Raji (cell line): Measurements from ENCODE around the gene SVEP1.

Source experiments
- POLR2A ChIP-seq: IDR thresholded peaks from 2 replicates; pipeline ENCODE4 v1.6.1; 2011; ENCODE audit warnings: low read depth, low read length, control low read depth; ENCODE audit not compliant: insufficient read depth

SVEP1 gene

DNA sequence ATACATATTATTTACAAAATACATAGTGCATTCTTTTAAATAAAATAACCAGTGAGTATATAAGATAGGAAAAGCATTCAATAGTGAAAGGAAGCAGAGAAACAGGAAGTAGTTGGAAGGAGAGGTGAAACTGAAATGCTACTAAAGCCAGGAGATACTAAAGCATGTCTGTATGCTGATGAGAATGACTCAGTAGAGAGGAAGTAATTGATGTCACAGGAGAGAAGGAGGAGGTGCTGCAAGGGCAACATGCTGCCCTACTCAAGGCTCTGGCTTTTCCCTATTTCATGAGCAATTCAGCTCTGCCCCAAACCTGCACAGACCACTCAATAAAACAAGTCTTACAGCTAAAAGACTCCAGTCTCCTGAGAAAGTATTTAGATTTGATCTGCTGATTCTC is 133.4 kb downstream of the SVEP1 start:
- TF ChIP-seq POLR2A, result no peak

DNA sequence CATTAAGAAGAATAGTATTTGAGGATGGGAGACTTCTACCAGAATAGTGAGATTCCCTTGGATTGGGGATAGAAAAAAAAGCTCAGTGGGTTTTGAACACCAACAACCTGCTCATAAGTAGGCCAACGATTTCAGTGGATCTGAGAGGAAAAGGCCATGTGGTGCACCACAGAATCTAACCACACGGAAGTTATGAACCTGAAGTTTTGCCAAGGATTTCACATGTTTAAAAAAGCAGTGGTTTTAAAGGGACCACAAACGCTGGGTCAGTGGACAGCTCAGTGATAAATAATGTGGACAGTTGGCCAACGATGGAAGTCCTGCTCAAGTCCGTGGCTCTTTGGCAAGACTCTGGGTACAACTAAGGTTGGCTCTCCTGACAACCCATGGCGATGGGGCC is 134.6 kb downstream of the SVEP1 start:
- TF ChIP-seq POLR2A, result no peak

DNA sequence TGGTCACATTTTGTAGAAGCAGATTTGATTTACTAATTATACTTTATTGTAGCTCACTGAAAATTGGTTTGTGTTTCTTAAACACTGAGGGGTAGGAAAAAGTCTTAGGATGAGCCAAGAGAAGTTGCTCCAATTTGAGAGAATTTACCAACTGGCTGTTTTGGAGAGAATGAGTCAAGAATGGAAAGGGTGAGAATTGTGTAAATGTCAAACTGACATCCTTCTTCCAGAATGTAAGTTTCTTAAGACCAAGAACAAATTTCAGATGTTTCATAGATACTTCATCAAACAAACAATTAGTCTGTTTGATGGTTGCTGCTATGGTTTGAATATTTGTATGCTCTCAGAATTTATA is 135.7 kb downstream of the SVEP1 start:
- TF ChIP-seq POLR2A, result no peak

DNA sequence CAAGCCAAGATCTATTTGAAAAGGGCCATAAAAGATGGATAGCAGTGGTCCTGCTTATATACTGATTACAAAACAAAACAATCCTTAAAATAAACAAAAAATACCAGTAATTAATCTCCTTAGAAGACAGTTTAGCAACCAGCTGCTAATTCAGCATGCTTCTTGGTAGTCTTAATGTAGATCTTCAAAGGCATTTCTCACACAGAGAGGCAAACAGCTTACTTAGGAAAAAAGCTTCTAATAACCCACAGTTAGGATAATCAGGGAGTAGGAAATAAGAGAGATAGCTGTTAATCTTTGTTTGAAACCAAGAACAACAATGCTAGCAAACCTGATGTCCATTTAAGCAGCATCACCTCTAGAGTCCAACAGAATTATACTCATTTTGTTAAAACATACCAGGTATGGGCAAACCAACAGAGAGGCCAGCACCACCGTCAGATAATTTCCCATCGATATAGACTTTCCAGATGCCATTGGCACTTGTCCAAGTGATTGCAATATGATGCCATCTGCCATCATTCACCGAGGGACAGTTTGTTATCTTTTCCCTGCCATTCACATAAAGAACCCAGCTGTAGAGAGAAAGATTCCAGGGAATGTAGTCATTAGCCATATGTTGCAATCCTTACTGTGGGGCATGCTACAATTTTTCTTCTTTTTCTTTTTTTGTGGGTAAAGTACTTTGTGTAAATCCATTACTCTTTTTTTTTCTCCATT is 136.2 kb downstream of the SVEP1 start:
- no peak for TF ChIP-seq POLR2A

DNA sequence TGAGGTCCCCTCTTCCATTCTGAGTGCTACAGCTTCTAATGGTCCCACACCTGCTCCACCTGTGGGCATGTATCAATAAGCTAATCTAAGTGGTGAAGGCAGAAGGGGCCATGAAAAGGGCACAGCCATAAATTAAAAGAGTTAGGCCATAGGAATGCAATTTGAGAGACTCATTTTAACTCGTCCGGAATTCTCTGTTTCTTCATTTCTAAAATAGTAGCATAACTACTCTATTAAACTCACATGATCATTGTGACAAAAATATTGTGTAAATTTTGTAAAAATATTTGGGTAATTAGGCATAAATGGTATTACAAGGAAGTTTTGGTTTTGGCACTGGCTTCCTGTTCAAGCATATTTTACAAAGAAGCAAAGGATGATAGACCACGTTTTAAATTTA is 138.7 kb downstream of the SVEP1 start:
- TF ChIP-seq POLR2A, result no peak

DNA sequence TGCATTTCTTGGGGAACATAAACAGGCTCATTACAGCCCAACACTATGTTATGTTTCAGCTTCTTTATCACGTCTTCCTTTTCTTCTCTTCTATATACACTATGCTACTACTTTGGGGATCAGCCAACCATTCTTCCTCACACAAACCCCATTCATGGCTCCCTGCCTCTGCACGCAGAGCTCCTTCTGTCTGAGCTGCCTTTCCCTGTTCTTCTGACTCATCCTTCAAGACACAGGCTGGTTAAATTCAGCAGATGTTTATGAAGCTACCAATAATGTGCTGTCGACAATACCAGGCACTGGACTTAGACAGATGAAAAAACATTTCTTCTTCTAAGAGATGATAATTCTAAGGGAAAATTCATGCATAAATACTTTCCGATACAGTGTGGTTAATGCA is 139.4 kb downstream of the SVEP1 start:
- no peak for TF ChIP-seq POLR2A

DNA sequence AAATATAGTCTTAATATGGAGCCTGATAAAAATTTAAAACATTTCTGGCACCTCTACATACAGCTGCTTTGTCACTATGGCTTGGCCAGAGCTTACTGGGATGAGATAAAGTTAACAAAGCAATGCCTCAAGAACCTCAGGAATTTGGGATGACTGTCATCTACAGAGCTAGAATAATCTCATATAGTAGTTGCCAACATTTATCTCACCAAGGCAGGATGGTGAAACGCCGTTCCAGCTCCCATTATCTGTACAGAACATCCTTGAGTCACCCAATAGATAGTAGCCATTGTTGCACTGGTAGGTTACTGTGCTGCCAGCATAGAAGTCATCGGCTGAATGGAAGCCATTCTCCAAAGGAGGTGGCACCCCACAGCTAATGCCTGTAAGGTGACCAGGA is 147.3 kb downstream of the SVEP1 start:
- TF ChIP-seq POLR2A, result no peak

DNA sequence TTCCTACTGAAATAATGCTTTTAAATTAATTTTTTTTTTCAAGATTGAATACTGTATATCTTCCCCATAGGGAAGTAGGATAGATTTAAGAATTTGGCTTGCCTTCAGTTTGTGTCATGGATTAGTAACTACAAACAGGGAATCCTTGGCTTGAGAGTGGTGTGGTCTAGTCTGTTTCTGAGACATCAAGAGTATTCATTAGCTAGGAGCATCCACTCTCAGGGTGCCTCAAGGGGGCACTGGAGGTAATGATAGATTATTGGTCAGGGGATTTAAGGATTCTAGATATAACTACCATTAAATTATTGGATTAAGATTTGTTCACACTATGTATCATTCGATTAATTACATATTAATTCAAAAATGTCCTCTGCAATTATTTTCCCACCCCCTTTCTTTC is 150.1 kb downstream of the SVEP1 start:
- no peak for TF ChIP-seq POLR2A

DNA sequence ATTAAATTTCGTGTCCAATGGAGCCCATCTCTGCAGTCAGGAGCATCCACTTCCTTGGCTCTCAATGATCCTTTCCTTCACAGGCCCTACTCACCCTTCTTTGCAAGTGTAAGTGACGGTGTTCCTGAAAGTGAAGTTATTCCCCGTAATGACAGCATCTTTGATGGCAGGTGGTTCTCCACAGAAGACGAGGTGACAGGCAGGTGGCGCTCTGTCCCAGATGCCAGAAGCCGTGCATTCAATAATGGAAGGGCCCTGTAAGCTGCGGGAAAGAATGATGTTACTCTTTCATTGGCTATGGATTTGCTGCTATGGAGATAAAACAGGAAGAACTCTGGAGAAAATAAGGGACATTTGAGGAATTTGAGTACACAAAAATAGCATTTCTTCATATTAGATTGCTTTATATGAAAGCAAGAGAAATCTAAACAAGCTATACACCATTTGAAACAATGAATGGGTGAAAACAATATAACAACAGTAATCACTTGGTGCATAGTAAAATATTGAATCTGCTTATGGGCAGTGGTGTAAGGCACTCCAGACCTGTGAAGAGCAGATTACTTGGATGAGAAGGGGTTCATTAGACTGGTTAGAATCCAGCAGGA is 151.9 kb downstream of the SVEP1 start:
- TF ChIP-seq POLR2A, result no peak

DNA sequence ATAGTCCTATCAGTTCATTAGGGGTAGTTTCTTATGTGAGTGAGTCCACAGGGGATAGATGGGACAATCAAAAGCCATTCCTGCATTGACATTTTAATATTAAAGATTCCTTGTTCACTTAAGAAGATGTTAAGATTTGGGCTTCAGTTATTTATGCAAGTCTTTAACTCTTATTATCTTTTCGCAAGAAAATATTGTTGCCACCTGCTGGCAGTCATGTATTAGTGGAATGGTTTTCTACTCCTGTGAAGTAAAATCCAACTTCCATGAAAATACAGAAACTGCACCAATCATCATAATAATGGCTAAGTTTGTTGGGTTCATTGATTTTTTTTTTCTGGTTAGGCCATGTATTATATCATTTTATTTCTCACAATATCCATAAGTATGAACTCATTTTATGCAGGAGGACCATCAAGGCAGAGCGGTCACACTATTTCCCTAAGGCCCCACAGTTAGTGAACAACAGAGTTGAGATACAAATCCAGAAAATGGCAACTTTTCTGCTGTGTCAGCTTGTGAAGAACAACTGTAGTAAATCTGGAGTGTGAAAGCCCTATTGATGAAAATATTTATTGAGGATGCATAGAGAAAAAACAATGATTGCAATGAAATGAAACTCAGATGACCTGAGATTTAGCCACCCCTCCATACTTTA is 153.4 kb downstream of the SVEP1 start:
- no peak for TF ChIP-seq POLR2A

DNA sequence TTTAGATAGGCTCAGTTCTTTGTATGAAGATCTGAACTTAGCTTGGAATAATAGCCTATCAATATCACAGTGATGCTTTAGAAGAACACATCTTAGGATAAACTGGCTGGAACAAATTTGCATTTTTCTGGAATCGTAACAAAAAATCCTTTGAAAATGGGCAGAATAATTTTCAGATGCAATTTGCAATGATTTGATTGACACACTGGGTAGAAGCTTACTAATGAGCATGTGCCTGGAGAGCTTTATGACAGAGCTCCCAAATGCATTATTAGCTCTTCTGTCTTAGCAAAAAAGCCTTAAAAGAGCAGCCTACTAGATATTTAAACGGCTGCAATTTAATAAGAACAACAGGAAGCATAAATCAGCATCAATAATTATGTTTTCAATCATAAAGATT is 165.1 kb downstream of the SVEP1 start:
- no peak for TF ChIP-seq POLR2A

DNA sequence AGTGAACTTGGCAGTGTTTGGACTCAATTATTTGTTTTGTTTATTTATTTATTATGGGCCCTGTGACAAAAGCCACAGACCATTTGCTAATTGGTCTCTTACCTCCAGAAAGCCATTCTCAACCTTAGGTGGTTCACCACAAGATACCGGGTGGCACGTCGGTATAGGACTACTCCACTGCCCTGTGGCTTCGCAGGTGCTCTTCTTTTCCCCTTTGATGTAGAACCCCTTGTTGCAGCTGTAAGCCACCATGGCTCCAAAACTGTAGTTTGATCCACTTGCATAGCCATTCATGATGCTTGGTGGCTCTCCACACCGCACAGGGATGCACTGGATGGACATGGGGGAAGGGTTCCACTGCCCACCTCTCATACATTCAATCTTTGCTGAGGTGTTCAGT is 168.6 kb downstream of the SVEP1 start:
- no peak for TF ChIP-seq POLR2A

DNA sequence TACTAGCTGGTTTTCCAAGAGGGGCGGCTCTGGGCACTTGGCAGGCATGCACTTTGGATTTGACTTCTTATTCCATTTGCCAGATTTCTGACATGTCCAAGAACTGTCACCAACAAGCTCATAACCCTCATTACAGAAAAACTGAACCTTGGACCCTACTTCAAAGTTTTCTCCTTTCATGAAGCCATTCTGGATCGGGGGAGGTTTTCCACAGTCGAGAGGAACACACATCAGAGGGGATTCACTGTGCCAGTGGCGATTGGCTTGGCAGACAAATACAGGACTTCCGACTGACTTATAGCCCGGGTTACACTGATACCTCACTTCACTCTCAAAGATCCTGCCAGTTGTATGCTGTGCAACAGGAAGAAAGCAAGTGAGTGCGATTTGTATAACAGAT is 170.9 kb downstream of the SVEP1 start:
- no peak for TF ChIP-seq POLR2A

DNA sequence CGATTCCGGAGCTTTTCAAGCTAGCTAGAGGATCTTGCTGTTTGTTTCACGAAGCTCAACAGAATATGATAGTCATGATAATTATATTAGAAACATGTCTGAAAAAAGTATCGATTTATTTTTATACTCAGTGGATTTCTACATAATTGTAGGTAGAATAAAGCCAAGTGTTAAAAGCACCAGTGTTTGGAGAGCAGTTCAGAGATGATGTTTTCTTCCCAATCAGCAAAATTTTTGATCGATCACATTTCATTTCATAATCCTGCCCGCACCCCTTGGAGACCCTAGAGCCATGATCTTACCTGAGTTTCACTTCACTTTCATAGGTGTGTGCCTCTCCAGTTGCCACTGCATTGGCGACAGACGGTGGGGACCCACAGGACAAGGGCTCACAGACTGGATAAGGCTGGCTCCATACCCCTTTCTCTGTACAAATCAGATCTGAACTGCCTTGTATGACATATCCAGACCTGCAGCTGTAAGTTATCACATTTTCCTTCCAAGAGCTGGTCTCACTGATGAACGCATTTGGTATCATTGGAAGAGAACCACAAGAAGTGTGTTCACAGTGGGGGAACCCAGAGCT is 173.6 kb downstream of the SVEP1 start:
- TF ChIP-seq POLR2A, result no peak

DNA sequence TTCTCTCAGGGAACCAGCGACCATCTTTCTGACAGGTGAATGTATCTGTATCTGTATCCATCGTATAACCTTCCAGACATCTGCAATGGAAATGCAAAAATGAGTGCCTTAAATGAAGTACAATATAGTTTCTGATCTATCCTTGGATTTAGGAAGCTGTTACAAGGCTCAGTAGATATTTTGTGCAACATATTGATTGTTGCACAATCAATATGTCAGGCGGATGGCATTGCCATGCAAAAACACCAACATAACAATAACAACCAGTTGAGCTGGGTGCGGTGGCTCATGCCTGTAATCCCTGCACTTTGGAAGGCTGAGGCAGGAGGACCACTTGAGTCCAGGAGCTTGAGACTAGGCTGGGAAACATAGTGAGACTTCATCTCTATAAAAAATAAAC is 175.1 kb downstream of the SVEP1 start:
- no peak for TF ChIP-seq POLR2A

DNA sequence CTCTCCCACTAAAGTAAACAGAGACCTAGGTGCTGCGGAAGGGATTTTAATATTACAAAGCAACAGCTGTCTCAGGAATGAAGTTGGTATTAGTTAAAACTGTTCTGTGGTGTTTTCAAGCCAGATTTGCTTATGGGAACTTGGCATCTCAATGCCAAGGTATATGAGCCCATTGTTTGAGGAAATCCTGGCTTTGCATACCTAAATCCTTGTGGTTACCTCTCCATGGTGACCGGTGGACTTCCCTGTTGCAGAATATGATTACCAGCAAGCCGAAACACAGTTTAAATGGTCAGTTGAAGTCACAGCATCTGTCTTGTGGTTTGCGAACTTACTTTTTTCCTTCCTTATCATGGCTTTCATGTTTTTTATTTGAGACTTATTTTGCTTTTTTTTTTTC is 179.6 kb downstream of the SVEP1 start:
- TF ChIP-seq POLR2A, result no peak
